Spleen (tissue), 7 donors: ENCODE measurements around the gene CUX1.

Experiments
- POLR2A ChIP-seq, 3 donors: fragments of 450-650 bp; IDR thresholded peaks; one replicate each; pipeline ENCODE4 v1.5.1; 2017; ENCODE audit warnings: antibody characterized with exemption in 3 of 3, mild to moderate bottlenecking in 1 of 3
- POLR2AphosphoS5 ChIP-seq, 3 donors: sonication (generic); formaldehyde crosslinking; IDR thresholded peaks; one replicate each; pipeline ENCODE4 v1.5.1; 2017; ENCODE audit warnings: antibody characterized with exemption in 3 of 3
- TF ChIP-seq, protein P1 (sequence below), 11 experiments: fragments of 200-600 bp in 7 of 11; fragments of 450-650 bp in 4 of 11; sonication (generic) in 4 of 11; IDR thresholded peaks in 8 of 11; conservative IDR thresholded peaks in 3 of 11; 1 replicate in 7 of 11; 2 replicates in 4 of 11; pipeline versions ENCODE4 v1.4.0 to v1.8.0; 2016 to 2021; ENCODE audit warnings: antibody characterized with exemption in 11 of 11, inconsistent platforms in 4 of 11, mild to moderate bottlenecking in 1 of 11
- donor health status: DM: no; HTN: no; CAD: no; lungs with moderate emphysema.
- donor health status: DM: no; HTN: no; CAD: no.
- donor health status: DM: no; HTN: no; CAD: no.

DNA sequence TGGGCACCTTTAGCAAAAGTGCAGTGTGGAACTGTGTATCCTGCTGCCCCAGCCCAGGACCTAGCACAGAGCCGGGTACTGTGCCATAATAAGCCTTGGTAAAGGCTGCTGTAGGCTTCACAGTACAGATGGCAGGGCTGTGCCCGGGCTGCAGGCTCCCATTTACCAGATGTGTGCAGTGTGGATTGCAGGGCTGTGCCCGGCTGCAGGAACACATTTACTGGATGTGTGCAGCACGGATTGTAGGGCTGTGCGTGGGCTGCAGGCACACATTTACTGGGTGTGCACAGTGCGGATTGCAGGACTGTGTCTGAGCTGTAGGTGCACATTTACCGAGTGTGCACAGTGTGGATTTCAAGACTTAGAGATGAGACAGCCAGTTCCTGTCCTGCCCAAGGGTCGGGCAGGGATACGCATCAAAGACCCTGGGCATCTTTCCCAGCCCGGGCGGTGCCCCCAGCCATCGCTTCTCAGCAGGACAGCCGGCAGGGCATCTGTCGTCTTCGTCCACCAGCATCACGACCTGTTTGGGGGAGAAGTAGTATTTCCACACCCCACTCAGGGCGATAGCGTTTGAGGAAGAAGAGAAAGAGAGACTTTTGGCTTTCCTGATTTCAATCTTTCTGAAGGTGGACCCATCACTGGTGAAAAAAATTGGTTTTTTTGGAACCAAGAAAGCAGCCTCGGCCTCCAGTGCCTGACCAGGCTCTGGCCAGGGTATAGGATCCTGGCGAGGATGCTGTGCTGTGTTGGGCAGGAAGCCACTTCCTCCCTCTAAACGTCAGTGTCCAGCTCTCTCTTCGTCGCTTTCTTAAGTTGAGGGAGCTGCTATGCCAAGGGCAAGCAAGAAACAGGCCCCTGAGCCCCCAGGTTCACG, 180.8 kb downstream of the CUX1 start:
- TF ChIP-seq, protein P1, sequence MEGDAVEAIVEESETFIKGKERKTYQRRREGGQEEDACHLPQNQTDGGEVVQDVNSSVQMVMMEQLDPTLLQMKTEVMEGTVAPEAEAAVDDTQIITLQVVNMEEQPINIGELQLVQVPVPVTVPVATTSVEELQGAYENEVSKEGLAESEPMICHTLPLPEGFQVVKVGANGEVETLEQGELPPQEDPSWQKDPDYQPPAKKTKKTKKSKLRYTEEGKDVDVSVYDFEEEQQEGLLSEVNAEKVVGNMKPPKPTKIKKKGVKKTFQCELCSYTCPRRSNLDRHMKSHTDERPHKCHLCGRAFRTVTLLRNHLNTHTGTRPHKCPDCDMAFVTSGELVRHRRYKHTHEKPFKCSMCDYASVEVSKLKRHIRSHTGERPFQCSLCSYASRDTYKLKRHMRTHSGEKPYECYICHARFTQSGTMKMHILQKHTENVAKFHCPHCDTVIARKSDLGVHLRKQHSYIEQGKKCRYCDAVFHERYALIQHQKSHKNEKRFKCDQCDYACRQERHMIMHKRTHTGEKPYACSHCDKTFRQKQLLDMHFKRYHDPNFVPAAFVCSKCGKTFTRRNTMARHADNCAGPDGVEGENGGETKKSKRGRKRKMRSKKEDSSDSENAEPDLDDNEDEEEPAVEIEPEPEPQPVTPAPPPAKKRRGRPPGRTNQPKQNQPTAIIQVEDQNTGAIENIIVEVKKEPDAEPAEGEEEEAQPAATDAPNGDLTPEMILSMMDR (IDR thresholded peaks at IDR 0.05 in 8 of 11, conservative IDR thresholded peaks at IDR 0.05 in 3 of 11), result no peak
- TF ChIP-seq POLR2A (IDR thresholded peaks at IDR 0.05), result no peak
- TF ChIP-seq POLR2AphosphoS5 (IDR thresholded peaks at IDR 0.05), result no peak
